Nephron progenitor cell (in vitro differentiated cells): ENCODE results near the gene SLC25A30.

Experiments used
- DNase-seq: peaks from one replicate; pipeline ENCODE4 v3.0.0; 2021
- H3K27ac Mint-ChIP-seq: 2 replicates; pipeline ENCODE4 v1.8.0; 2021; ENCODE audit warnings: mild to moderate bottlenecking, moderate library complexity, mixed read lengths
- H3K27me3 Mint-ChIP-seq: 2 replicates; pipeline ENCODE4 v1.8.0; 2021; ENCODE audit warnings: mild to moderate bottlenecking, low read depth, mixed read lengths; ENCODE audit not compliant: poor library complexity
- H3K36me3 Mint-ChIP-seq: 2 replicates; pipeline ENCODE4 v1.8.0; 2021; ENCODE audit warnings: low read depth, mixed read lengths
- H3K4me1 Mint-ChIP-seq: 2 replicates; pipeline ENCODE4 v1.8.0; 2021; ENCODE audit warnings: mixed read lengths
- H3K4me3 Mint-ChIP-seq: 2 replicates; pipeline ENCODE4 v1.8.0; 2021; ENCODE audit warnings: mild to moderate bottlenecking, moderate library complexity, mixed read lengths
- H3K9me3 Mint-ChIP-seq: 2 replicates; pipeline ENCODE4 v1.8.0; 2021; ENCODE audit warnings: mild to moderate bottlenecking, moderate library complexity, mixed read lengths
- CTCF ChIP-seq: fragments of 200-600 bp; sonication (generic); IDR thresholded peaks from 2 replicates; pipeline ENCODE4 v1.5.0; 2021; ENCODE audit warnings: antibody characterized with exemption

Gene SLC25A30

DNA sequence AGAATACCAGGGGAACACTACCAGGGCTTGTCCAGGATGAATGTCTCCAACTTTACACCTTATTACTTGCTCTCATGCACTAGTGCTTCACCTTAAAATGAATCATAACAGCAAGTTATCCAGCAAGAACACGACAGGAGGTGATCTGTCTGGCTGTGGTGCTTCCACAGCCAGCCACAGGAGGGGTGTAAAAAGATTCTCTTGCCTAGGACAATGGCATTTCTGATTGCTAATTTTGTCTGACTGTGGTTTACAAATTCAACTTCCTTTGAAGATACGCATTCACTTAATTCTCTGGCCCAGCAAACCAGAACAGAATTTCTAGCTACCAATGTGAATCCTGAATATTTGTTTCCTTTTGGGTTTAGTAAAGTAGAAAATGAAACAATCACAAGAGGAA, 23.5 kb upstream of the SLC25A30 start:
- no peak overlapping the region for H3K4me3 Mint-ChIP-seq
- peaks cover 6% of the 10 kb centered on the region for H3K27me3 Mint-ChIP-seq
- TF ChIP-seq CTCF: no peak
- peaks cover 9% of the 10 kb centered on the region for H3K4me1 Mint-ChIP-seq
- no peaks in the 10 kb centered on the region for H3K36me3 Mint-ChIP-seq
- no peaks in the 10 kb centered on the region for H3K9me3 Mint-ChIP-seq
- no peak overlapping the region for H3K27ac Mint-ChIP-seq
- no peak for DNase-seq

DNA sequence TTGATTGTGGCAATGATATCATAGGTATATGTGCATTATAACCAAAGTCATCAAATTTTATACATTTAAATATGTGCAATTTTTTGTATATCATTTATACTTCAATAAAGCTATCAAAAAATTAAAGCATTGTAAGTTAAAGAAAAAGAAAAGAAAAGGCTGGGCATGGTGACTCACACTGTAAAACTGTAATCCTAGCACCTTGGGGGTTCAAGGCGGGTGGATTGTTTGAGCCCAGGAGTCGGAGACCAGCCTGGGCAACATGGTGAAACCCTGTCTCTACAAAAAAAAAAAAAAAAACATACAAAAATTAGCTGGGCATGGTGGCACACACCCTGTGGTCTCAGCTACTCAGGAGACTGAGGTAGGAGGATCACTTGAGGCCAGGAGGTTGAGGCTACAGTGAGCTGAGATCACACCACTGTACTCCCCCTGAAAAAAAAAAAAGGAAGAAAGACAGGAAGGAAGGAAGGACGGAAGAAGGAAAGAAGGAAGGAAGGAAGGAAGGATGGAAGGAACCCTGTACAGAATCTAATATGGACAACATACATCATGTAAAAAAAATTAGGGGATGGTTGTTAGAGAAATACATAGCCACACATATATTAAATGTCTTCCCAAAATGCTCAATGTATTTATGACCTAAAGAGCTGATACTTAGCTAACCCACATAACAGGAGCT, 21.7 kb upstream of the SLC25A30 start:
- Mint-ChIP-seq H3K36me3 (no peaks in the 10 kb centered on the region), H3K27ac (no peak overlapping the region), H3K27me3 (peaks cover 6% of the 10 kb centered on the region), H3K4me1 (peaks cover 9% of the 10 kb centered on the region), H3K9me3 (no peaks in the 10 kb centered on the region), H3K4me3 (no peak overlapping the region)
- no peak for DNase-seq
- no peak for TF ChIP-seq CTCF

GRCh38 chr13:45439008-45439407, 20.8 kb upstream of the SLC25A30 start:
- Mint-ChIP-seq H3K27ac (no peak overlapping the region), H3K36me3 (no peaks in the 10 kb centered on the region), H3K9me3 (no peaks in the 10 kb centered on the region), H3K4me1 (peaks cover 9% of the 10 kb centered on the region), H3K4me3 (no peak overlapping the region), H3K27me3 (peaks cover 6% of the 10 kb centered on the region)
- DNase-seq: no peak
- no peak for TF ChIP-seq CTCF

GRCh38 chr13:45437947-45438346, 19.8 kb upstream of the SLC25A30 start:
- no peak for DNase-seq
- no peak for TF ChIP-seq CTCF
- Mint-ChIP-seq H3K27me3 (peaks cover 1% of the 10 kb centered on the region), H3K27ac (no peak overlapping the region), H3K9me3 (no peaks in the 10 kb centered on the region), H3K4me1 (peaks cover 9% of the 10 kb centered on the region), H3K4me3 (no peak overlapping the region), H3K36me3 (no peaks in the 10 kb centered on the region)

- no peaks in the 10 kb centered on the region for H3K36me3 Mint-ChIP-seq
- H3K9me3 Mint-ChIP-seq: no peaks in the 10 kb centered on the region
- TF ChIP-seq CTCF: no peak
- no peak overlapping the region for H3K4me3 Mint-ChIP-seq
- H3K4me1 Mint-ChIP-seq: peaks cover 9% of the 10 kb centered on the region
- no peak for DNase-seq
- H3K27me3 Mint-ChIP-seq: no peaks in the 10 kb centered on the region
- no peak overlapping the region for H3K27ac Mint-ChIP-seq
Observed at GRCh38 chr13:45436953-45437352, 18.8 kb upstream of the SLC25A30 start.

GRCh38 chr13:45436332-45436731, 18.2 kb upstream of the SLC25A30 start:
- no peak for TF ChIP-seq CTCF
- H3K27ac Mint-ChIP-seq: no peak overlapping the region
- peaks cover 9% of the 10 kb centered on the region for H3K4me1 Mint-ChIP-seq
- H3K36me3 Mint-ChIP-seq: no peaks in the 10 kb centered on the region
- no peaks in the 10 kb centered on the region for H3K27me3 Mint-ChIP-seq
- H3K4me3 Mint-ChIP-seq: no peak overlapping the region
- H3K9me3 Mint-ChIP-seq: no peaks in the 10 kb centered on the region
- DNase-seq: no peak
